Activated naive CD8-positive, alpha-beta T cell (primary cell): ENCODE data around the gene ZBTB32.
A peak's percentile ranks its signal among the peaks of the same experiment; 100 is the strongest.
"Not testable (repeated sequence)": the region's sequence is repeated elsewhere in the genome, so short reads cannot be mapped to it uniquely, and the experiment has no call there.

ENCODE experiments used
- H3K27ac Mint-ChIP-seq: one replicate; pipeline ENCODE4 v1.8.0; 2021; ENCODE audit warnings: mixed read lengths
- H3K27me3 Mint-ChIP-seq: one replicate; pipeline ENCODE4 v1.8.0; 2021; ENCODE audit warnings: mixed read lengths
- H3K36me3 Mint-ChIP-seq: one replicate; pipeline ENCODE4 v1.8.0; 2021; ENCODE audit warnings: mixed read lengths
- H3K4me1 Mint-ChIP-seq: one replicate; pipeline ENCODE4 v1.8.0; 2021; ENCODE audit warnings: low read depth, mixed read lengths
- H3K4me3 Mint-ChIP-seq: one replicate; pipeline ENCODE4 v1.8.0; 2021; ENCODE audit warnings: mild to moderate bottlenecking, mixed read lengths
- H3K9me3 Mint-ChIP-seq: one replicate; pipeline ENCODE4 v1.8.0; 2021; ENCODE audit warnings: low read depth, mixed read lengths

Gene ZBTB32

DNA sequence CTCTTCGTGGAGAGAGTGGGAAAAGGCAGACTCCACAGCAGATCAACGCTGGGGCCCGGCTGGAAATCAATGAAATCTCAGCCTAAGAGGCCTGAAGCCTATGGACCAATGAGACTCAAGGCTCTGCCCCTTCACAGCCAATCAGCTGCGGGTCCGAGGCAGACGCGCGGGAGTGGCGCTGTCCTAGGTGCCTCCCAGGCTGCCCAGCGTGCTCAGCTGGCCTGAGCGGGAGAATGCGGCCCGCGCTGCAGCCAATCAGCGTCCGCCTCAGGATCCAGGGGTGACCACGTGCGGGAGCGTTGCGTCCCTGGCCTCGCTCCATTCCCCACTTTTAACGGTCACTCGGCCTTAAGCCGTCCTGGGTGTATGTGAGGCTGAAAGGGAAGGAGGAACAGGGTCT is at the start of gene ZBTB32:
ZBTB32 (plus strand) TSS at position 341 of the 400 bp plus-strand sequence. CDS start 10,069 bp downstream, outside the sequence.
- Mint-ChIP-seq H3K9me3 (no peaks in the 10 kb centered on the region), H3K27ac (no peak within 1 kb of the TSS), H3K27me3 (no peaks in the 10 kb centered on the region), H3K4me1 (peaks cover 5% of the 10 kb centered on the region), H3K36me3 (no peaks in the 10 kb centered on the region), H3K4me3 (no peak within 1 kb of the TSS)

DNA sequence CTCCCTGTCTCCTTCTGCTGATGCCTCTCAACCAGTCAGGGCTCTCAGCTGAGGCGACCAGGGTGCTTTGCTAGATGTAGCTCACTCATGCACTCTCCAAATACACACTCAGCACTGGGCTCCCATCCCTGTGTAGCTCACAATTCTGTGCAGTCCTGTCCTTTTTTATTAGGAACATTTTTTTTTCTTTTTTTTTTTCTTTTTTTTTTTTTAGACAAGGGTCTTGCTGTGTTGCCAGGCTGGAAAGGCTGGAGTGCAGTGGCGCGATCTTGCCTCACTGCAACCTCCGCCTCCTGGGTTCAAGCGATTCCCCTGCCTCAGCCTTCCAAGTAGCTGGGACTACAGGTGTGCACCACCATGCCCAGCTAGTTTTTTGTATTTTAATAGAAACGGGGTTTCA is 49.5 kb upstream of the ZBTB32 start:
- H3K36me3 Mint-ChIP-seq, H3K27ac Mint-ChIP-seq: not testable (repeated sequence)

DNA sequence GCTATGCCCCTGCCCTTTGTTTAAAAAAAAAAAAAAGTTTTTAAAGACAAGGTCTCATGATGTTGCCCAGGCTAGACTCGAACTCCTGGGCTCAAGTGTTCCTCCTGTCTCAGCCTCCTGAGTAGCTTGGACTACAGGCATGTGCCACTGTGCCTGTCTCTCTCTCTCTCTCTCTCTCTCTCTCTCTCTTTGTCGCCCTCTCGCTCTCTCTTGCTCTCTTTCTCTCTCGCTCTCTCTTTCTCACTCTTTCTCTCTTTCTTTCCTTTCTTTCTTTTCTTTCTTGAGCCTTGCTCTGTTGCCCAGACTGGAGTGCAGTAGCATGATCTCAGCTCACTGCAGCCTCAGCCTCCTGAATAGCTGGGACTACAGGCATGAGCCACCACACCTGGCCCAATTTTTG is 48.8 kb upstream of the ZBTB32 start:
- Mint-ChIP-seq H3K4me3 (no peak overlapping the region), H3K27ac (no peak overlapping the region), H3K9me3 (no peaks in the 10 kb centered on the region), H3K36me3 (peaks cover 4% of the 10 kb centered on the region), H3K4me1 (peaks cover 16% of the 10 kb centered on the region), H3K27me3 (no peaks in the 10 kb centered on the region)

More for the DNA sequence above, 49.5 kb upstream of the ZBTB32 start:
- H3K27me3 Mint-ChIP-seq, H3K4me3 Mint-ChIP-seq, H3K9me3 Mint-ChIP-seq: not testable (repeated sequence)
- peaks cover 21% of the 10 kb centered on the region for H3K4me1 Mint-ChIP-seq

- H3K27ac Mint-ChIP-seq, result no peak overlapping the region
- H3K9me3 Mint-ChIP-seq, result no peaks in the 10 kb centered on the region
- no peak overlapping the region for H3K4me3 Mint-ChIP-seq
- peaks cover 4% of the 10 kb centered on the region for H3K36me3 Mint-ChIP-seq
- no peaks in the 10 kb centered on the region for H3K27me3 Mint-ChIP-seq
- peaks cover 9% of the 10 kb centered on the region for H3K4me1 Mint-ChIP-seq
Observed at GRCh38 chr19:35656700-35657099, 47.7 kb upstream of the ZBTB32 start.

DNA sequence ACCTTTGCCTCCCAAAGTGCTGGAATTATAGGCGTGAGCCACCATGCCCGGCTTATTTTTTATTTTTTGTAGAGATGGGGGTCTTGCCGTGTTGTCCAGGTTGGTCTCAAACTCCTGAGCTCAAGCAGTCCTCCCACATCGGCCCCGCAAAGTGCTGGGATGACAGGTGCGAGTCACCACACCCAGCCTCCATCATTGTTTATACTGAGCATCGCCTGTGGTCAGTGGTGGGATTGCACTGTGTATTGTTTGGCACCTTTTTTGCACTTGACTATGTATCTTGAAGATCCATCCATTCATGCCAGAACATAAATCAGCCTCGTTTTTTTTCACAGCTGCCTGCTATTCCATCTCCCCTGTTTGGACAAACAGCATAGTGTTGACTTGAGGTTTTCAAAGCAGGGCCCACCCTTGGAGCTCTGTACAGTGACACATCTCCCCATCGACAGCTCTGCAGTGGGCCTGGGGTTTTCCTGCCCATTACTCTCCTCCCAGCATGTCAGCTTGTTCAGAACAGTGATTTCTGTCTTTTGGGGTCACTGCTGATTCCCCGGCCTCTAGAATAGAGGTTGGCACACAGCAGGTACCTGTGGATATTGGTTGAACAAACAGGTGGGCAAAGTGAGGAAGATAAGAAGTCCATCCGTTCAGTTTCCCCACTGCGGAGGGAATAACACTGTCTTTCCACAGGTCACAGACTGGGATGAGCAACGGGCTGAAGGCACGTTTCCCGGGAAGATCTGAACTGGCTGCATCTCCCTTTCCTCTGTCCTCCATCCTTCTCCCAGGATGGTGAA is 46.3 kb upstream of the ZBTB32 start:
- Mint-ChIP-seq H3K4me3 (no peak overlapping the region), H3K27ac (no peak overlapping the region), H3K9me3 (no peaks in the 10 kb centered on the region), H3K27me3 (no peaks in the 10 kb centered on the region), H3K4me1 (peaks cover 8% of the 10 kb centered on the region), H3K36me3 (peaks cover 4% of the 10 kb centered on the region)

GRCh38 chr19:35661995-35662340 is 42.4 kb upstream of the ZBTB32 start:
- Mint-ChIP-seq H3K36me3 (peaks cover 3% of the 10 kb centered on the region), H3K27ac (no peak overlapping the region), H3K27me3 (no peaks in the 10 kb centered on the region), H3K9me3 (no peaks in the 10 kb centered on the region), H3K4me3 (no peak overlapping the region), H3K4me1 (no peaks in the 10 kb centered on the region)

DNA sequence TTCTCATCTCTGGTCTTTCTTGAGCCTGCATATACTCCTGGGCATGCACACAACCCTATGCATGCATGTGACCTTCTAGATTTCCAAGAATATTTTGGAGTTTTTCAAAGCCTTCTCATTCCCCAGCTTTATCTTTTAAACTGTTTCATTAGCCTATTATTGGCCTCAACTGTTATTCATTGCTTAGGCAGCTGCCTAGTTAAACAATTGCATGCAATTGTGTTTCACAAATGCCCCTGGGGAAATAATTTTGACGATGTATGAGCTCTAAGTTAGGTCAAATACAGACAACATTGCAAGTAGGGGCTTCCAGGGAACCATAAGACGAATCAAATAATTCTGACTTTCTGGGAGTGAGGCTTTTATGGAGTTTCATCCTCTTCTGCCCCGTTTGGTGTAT is 40.4 kb upstream of the ZBTB32 start:
- no peaks in the 10 kb centered on the region for H3K27me3 Mint-ChIP-seq
- H3K27ac Mint-ChIP-seq, result no peak overlapping the region
- no peaks in the 10 kb centered on the region for H3K4me1 Mint-ChIP-seq
- no peak overlapping the region for H3K4me3 Mint-ChIP-seq
- H3K36me3 Mint-ChIP-seq, result no peaks in the 10 kb centered on the region
- no peaks in the 10 kb centered on the region for H3K9me3 Mint-ChIP-seq

DNA sequence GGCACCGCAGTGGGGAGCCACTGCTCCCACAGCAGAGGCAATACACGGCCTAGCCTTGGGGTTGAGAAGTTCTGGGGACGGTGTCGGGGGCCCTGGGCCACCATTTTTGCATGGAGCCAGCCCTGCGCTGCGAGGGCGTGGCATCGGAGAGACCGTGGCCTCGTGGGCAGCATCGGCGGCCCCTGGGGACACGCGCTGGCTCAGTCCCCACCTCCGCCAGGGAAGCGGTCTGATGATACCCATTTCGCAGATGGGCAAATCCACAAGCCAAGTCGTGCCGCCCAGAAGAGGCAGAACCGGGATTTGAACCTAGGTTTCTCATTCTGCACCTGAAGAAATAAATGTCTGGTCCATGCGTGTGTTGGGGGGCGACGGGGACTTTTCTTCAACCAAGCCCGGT is 39.2 kb upstream of the ZBTB32 start:
- H3K4me1 Mint-ChIP-seq, result no peaks in the 10 kb centered on the region
- H3K4me3 Mint-ChIP-seq, result no peak overlapping the region
- H3K27me3 Mint-ChIP-seq, result peaks cover 2% of the 10 kb centered on the region
- no peaks in the 10 kb centered on the region for H3K36me3 Mint-ChIP-seq
- H3K9me3 Mint-ChIP-seq, result no peaks in the 10 kb centered on the region
- peak overlapping the region; percentile 6 for H3K27ac Mint-ChIP-seq

GRCh38 chr19:35665604-35666003 is 38.8 kb upstream of the ZBTB32 start:
- H3K36me3 Mint-ChIP-seq, result no peaks in the 10 kb centered on the region
- peak overlapping the region; percentile 6 for H3K27ac Mint-ChIP-seq
- H3K4me3 Mint-ChIP-seq, result no peak overlapping the region
- no peaks in the 10 kb centered on the region for H3K9me3 Mint-ChIP-seq
- peaks cover 2% of the 10 kb centered on the region for H3K27me3 Mint-ChIP-seq
- no peaks in the 10 kb centered on the region for H3K4me1 Mint-ChIP-seq

GRCh38 chr19:35666251-35666913 is 38.0 kb upstream of the ZBTB32 start, which contains the start of gene UPK1A:
UPK1A (plus strand) TSS chr19:35666517; CDS start chr19:35666813, 296 bp downstream.
- Mint-ChIP-seq H3K36me3 (no peaks in the 10 kb centered on the region), H3K4me1 (no peaks in the 10 kb centered on the region), H3K9me3 (no peaks in the 10 kb centered on the region), H3K4me3 (no peak within 1 kb of the TSS), H3K27ac (peak within 1 kb of the TSS; percentile 54), H3K27me3 (peaks cover 2% of the 10 kb centered on the region)

DNA sequence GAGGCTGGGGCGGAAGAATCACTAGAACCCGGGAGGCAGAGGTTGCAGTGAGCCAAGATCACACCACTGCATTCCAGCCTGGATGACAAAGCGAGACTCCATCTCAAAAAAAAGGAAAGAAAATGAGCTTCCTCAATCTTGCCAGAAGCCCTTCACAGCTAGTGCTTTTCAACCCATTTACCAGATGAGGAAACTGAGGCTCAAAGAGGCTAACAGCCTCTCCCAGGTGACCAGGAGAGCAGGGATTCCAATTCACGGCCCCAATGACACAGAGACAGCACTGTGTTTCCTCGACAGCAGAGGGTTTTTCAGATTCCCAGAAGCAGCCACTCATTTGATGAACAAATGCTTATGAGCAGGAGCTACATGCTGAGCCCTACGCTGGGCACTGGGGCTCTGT is 34.8 kb upstream of the ZBTB32 start:
- Mint-ChIP-seq H3K4me3 (no peak overlapping the region), H3K9me3 (no peaks in the 10 kb centered on the region)

GRCh38 chr19:35669974-35670373 is 34.4 kb upstream of the ZBTB32 start:
- peaks cover 8% of the 10 kb centered on the region for H3K4me1 Mint-ChIP-seq
- H3K27ac Mint-ChIP-seq, result no peak overlapping the region
- H3K27me3 Mint-ChIP-seq, result peaks cover 6% of the 10 kb centered on the region
- H3K4me3 Mint-ChIP-seq, result no peak overlapping the region
- peaks cover 2% of the 10 kb centered on the region for H3K36me3 Mint-ChIP-seq
- H3K9me3 Mint-ChIP-seq, result no peaks in the 10 kb centered on the region

More for the DNA sequence above, 34.8 kb upstream of the ZBTB32 start:
- Mint-ChIP-seq H3K27ac (no peak overlapping the region), H3K4me1 (peaks cover 8% of the 10 kb centered on the region), H3K27me3 (peaks cover 6% of the 10 kb centered on the region), H3K36me3 (peaks cover 2% of the 10 kb centered on the region)

DNA sequence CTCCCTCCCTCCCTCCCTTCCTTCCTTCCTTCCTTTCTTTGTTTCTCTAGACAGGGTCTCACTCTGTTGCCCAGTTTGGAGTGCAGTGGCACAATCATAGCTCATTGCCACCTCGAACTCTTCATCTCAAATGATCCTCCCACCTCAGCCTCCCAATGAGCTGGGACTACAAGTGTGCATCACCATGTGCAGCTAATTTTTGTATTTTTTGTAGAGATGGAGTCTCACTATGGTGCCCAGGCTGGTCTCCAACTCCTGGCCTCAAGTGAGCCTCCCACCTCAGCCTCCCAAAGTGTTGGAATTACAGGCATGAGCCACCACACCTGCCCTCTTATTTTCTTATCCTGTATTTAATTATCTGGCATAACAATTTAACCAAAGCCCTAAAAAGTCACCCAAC is 33.7 kb upstream of the ZBTB32 start:
- Mint-ChIP-seq H3K27me3 (peaks cover 6% of the 10 kb centered on the region), H3K4me3 (no peak overlapping the region), H3K4me1 (peaks cover 8% of the 10 kb centered on the region), H3K36me3 (peaks cover 2% of the 10 kb centered on the region), H3K9me3 (no peaks in the 10 kb centered on the region), H3K27ac (no peak overlapping the region)

DNA sequence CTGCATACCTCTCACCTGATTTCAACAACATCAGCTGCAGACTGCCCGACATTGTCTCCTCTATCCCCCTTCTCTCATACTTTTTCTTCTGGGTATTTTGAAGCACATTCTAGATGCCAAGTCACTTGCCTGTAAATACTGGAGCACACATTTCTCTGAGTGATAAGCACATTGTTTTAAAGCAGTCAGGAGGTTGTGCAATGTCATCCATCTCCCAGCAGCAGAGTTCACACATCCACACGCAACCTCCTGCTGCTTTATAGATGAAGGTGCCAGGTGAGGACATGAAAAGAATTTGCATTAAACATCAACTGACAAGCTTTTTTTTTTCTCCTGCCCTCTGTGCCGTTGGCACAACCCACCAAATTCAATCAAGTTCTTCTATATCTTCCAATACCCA is 32.5 kb upstream of the ZBTB32 start:
- Mint-ChIP-seq H3K27me3 (peaks cover 6% of the 10 kb centered on the region), H3K36me3 (peaks cover 2% of the 10 kb centered on the region)

DNA sequence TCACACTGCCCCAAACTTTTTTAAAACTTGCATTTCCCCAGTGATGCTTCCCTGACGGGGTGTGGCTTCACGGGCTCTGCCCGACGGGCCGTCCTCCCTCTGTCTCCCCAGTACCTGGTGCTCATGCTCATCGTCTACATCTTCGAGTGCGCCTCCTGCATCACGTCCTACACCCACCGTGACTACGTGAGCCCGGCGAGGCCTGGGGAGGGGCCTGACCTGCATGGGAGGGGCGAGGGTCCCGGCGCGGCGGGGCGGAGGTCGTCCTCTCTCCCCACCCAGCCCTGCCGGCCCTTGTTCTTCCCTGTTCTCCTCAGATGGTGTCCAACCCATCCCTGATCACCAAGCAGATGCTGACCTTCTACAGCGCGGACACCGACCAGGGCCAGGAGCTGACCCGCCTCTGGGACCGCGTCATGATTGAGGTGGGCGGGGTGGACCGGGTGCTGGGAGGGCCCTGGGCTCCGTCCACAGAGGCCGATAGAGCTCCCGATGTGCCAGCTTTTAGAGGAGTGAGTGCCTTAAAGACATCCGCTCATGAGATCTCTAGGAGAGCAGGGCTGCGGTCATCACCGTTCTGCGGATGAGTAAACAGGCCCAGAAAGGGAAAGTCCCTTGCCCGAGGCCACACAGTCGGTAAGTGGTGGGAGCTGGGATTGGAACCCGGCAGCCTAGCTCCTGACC is 31.1 kb upstream of the ZBTB32 start:
- H3K4me3 Mint-ChIP-seq, result peak overlapping the region; percentile 76
- H3K9me3 Mint-ChIP-seq, result no peaks in the 10 kb centered on the region
- peaks cover 5% of the 10 kb centered on the region for H3K36me3 Mint-ChIP-seq
- H3K4me1 Mint-ChIP-seq, result peaks cover 8% of the 10 kb centered on the region
- no peak overlapping the region for H3K27ac Mint-ChIP-seq
- H3K27me3 Mint-ChIP-seq, result peaks cover 10% of the 10 kb centered on the region

More for the DNA sequence above, 32.5 kb upstream of the ZBTB32 start:
- H3K27ac Mint-ChIP-seq, result no peak overlapping the region
- peak overlapping the region; percentile 17 for H3K4me3 Mint-ChIP-seq
- H3K4me1 Mint-ChIP-seq, result peaks cover 8% of the 10 kb centered on the region
- H3K9me3 Mint-ChIP-seq, result no peaks in the 10 kb centered on the region
